HEK293 (cell line): ENCODE measurements around the gene PTPRJ.

Experiments used
- CTCF ChIA-PET: fragments of 350-600 bp; formaldehyde crosslinking; extraction: SDS; loops from one replicate; lab custom pipeline; 2021; ENCODE audit warnings: antibody characterized with exemption; lab: Yijun Ruan, JAX
- POLR2A ChIA-PET: fragments of 300-600 bp; formaldehyde crosslinking; extraction: SDS; loops from one replicate; lab custom pipeline; 2020; ENCODE audit warnings: antibody characterized with exemption, inconsistent platforms; lab: Yijun Ruan, JAX
- H3K27ac ChIP-seq: fragments of 200-500 bp; sonication (Bioruptor generic); 2 replicates; pipeline ENCODE4 v1.5.1; 2014; ENCODE audit warnings: low read depth, low read length, control low read depth, inconsistent platforms; ENCODE audit errors: extremely low read depth
- H3K36me3 ChIP-seq, 2 experiments: fragments of 200-500 bp in 1 of 2; sonication (Bioruptor generic) in 1 of 2; 1 replicate in 1 of 2; 2 replicates in 1 of 2; pipeline ENCODE4 v1.5.1; 2014 to 2017; ENCODE audit warnings: inconsistent platforms in 2 of 2, low read length in 2 of 2; ENCODE audit not compliant: control insufficient read depth in 2 of 2, insufficient read depth in 1 of 2
- H3K4me1 ChIP-seq: fragments of 200-500 bp; sonication (Bioruptor generic); 2 replicates; pipeline ENCODE4 v1.5.1; 2014; ENCODE audit warnings: mild to moderate bottlenecking, low read length, inconsistent platforms; ENCODE audit not compliant: control insufficient read depth, insufficient read depth
- H3K4me3 ChIP-seq: 2 replicates; pipeline ENCODE4 v1.5.1; 2011; ENCODE audit warnings: low read depth, mild to moderate bottlenecking, control low read depth, low read length, moderate library complexity
- H3K9me3 ChIP-seq: fragments of 200-500 bp; sonication (Bioruptor generic); 2 replicates; pipeline ENCODE4 v1.5.1; 2014; ENCODE audit warnings: low read depth, low read length, inconsistent platforms; ENCODE audit not compliant: control insufficient read depth, insufficient read depth
- ZBTB1 ChIP-seq: fragments of 450-650 bp; formaldehyde crosslinking; IDR thresholded peaks from 2 replicates; pipeline ENCODE4 v1.5.1; 2016; ENCODE audit warnings: missing biosample characterization, missing genetic modification characterization
- ZBTB17 ChIP-seq: fragments of 450-650 bp; formaldehyde crosslinking; IDR thresholded peaks from 2 replicates; pipeline ENCODE4 v1.5.1; 2016; ENCODE audit warnings: missing biosample characterization, missing genetic modification characterization
- ZFP41 ChIP-seq: fragments of 450-650 bp; formaldehyde crosslinking; IDR thresholded peaks from 2 replicates; pipeline ENCODE4 v1.5.1; 2016; ENCODE audit warnings: missing biosample characterization, missing genetic modification characterization, borderline replicate concordance
- ZNF112 ChIP-seq: fragments of 450-650 bp; formaldehyde crosslinking; IDR thresholded peaks from 2 replicates; pipeline ENCODE4 v1.5.0; 2017; ENCODE audit warnings: missing biosample characterization, missing genetic modification characterization
- ZNF169 ChIP-seq: fragments of 450-650 bp; formaldehyde crosslinking; IDR thresholded peaks from 2 replicates; pipeline ENCODE4 v1.5.1; 2016; ENCODE audit warnings: missing biosample characterization, missing genetic modification characterization
- ZNF211 ChIP-seq: fragments of 450-650 bp; formaldehyde crosslinking; IDR thresholded peaks from 2 replicates; pipeline ENCODE4 v1.5.1; 2016; ENCODE audit warnings: low read depth, missing biosample characterization, missing genetic modification characterization
- ZNF223 ChIP-seq: fragments of 450-650 bp; formaldehyde crosslinking; IDR thresholded peaks from 2 replicates; pipeline ENCODE4 v1.5.1; 2016; ENCODE audit warnings: missing biosample characterization, missing genetic modification characterization
- ZNF266 ChIP-seq: fragments of 450-650 bp; formaldehyde crosslinking; IDR thresholded peaks from 2 replicates; pipeline ENCODE4 v1.5.1; 2016; ENCODE audit warnings: missing biosample characterization, missing genetic modification characterization, low read depth
- ZNF341 ChIP-seq: fragments of 450-650 bp; formaldehyde crosslinking; IDR thresholded peaks from 2 replicates; pipeline ENCODE4; 2016; ENCODE audit warnings: low read depth, missing biosample characterization, missing genetic modification characterization
- ZNF404 ChIP-seq: fragments of 450-650 bp; formaldehyde crosslinking; IDR thresholded peaks from 2 replicates; pipeline ENCODE4 v1.5.1; 2017; ENCODE audit warnings: missing biosample characterization, missing genetic modification characterization
- ZNF624 ChIP-seq: fragments of 450-650 bp; formaldehyde crosslinking; IDR thresholded peaks from 2 replicates; pipeline ENCODE4 v1.5.1; 2017; ENCODE audit warnings: missing biosample characterization, missing genetic modification characterization
- ZNF664 ChIP-seq: fragments of 450-650 bp; formaldehyde crosslinking; IDR thresholded peaks from 2 replicates; pipeline ENCODE4 v1.5.1; 2016; ENCODE audit warnings: missing biosample characterization, missing genetic modification characterization
- ZNF785 ChIP-seq: fragments of 450-650 bp; formaldehyde crosslinking; IDR thresholded peaks from 2 replicates; pipeline ENCODE4 v1.5.1; 2016; ENCODE audit warnings: missing biosample characterization, missing genetic modification characterization
- ZSCAN30 ChIP-seq: fragments of 450-650 bp; IDR thresholded peaks from 2 replicates; pipeline ENCODE4 v1.5.1; 2018; ENCODE audit warnings: missing biosample characterization, mild to moderate bottlenecking, missing genetic modification characterization, moderate library complexity
- TF ChIP-seq, protein P1 (sequence below): fragments of 450-650 bp; formaldehyde crosslinking; IDR thresholded peaks from 2 replicates; pipeline ENCODE4 v1.5.1; 2017; ENCODE audit warnings: missing biosample characterization, missing genetic modification characterization
- TF ChIP-seq, protein P2 (sequence below): fragments of 450-650 bp; formaldehyde crosslinking; IDR thresholded peaks from 2 replicates; pipeline ENCODE4 v1.5.1; 2016; ENCODE audit warnings: missing biosample characterization, missing genetic modification characterization
- TF ChIP-seq, protein P3 (sequence below): fragments of 450-650 bp; formaldehyde crosslinking; IDR thresholded peaks from 2 replicates; pipeline ENCODE4 v1.5.1; 2016; ENCODE audit warnings: missing biosample characterization, missing genetic modification characterization
- TF ChIP-seq, protein P4 (sequence below): fragments of 450-650 bp; formaldehyde crosslinking; IDR thresholded peaks from 2 replicates; pipeline ENCODE4 v1.5.1; 2017; ENCODE audit warnings: missing biosample characterization, missing genetic modification characterization
- TF ChIP-seq, protein P5 (sequence below): fragments of 450-650 bp; formaldehyde crosslinking; IDR thresholded peaks from 2 replicates; pipeline ENCODE4; 2016; ENCODE audit warnings: missing biosample characterization, missing genetic modification characterization
- TF ChIP-seq, protein P6 (sequence below): fragments of 450-650 bp; IDR thresholded peaks from 2 replicates; pipeline ENCODE4 v1.5.1; 2018; ENCODE audit warnings: missing biosample characterization, missing genetic modification characterization
- TF ChIP-seq, protein P7 (sequence below): fragments of 450-650 bp; formaldehyde crosslinking; IDR thresholded peaks from 2 replicates; pipeline ENCODE4 v1.5.1; 2016; ENCODE audit warnings: missing biosample characterization, missing genetic modification characterization
- TF ChIP-seq, protein P8 (sequence below): fragments of 450-650 bp; formaldehyde crosslinking; IDR thresholded peaks from 2 replicates; pipeline ENCODE4 v1.5.1; 2016; ENCODE audit warnings: missing biosample characterization, missing genetic modification characterization
- TF ChIP-seq, protein P9 (sequence below): fragments of 450-650 bp; formaldehyde crosslinking; IDR thresholded peaks from 2 replicates; pipeline ENCODE4 v1.5.1; 2016; ENCODE audit warnings: missing biosample characterization, missing genetic modification characterization

The PTPRJ gene

DNA sequence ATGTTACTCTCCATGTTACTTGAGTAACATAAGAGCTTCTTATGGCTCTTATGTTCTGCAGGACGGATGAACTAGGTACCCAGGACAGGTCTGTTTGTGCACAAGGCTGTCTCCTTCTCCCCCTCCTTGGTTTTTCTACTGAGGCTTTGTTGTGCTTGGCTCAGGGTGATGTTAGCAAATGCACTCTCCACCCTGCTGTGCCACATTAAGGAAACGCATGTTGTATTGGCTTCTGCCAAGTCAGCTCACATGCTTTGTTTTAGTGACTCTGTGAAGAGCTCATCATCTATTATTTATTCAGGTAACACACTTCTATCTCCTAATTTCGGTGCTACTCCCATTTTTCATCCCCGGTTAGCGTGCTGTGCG lies 108.3 kb downstream of the PTPRJ start:
- H3K9me3 ChIP-seq: no peaks in the 10 kb centered on the region
- H3K27ac ChIP-seq: 0 out of 2 replicates have a peak overlapping the region, but pooled peaks have one; percentile 5
- H3K4me3 ChIP-seq: no peak overlapping the region
- ChIA-PET POLR2A (no interaction called here), CTCF (interaction anchor here (0.8 to 1.7 kb wide), 4 partner anchors 18 to 155 kb away, joined by 3 to 4 read pairs (median 4); no protein-coding TSS in a partner anchor)
- H3K4me1 ChIP-seq: peaks cover 10% of the 10 kb centered on the region
- H3K36me3 ChIP-seq: no peaks in the 10 kb centered on the region
- 0 out of 2 replicates have a peak, but pooled peaks have one; percentile 21 for TF ChIP-seq ZSCAN30 (tag by site-specific recombination)
- peak; percentile 89 for TF ChIP-seq ZNF341 (tag by site-specific recombination)
- TF ChIP-seq, protein P1, sequence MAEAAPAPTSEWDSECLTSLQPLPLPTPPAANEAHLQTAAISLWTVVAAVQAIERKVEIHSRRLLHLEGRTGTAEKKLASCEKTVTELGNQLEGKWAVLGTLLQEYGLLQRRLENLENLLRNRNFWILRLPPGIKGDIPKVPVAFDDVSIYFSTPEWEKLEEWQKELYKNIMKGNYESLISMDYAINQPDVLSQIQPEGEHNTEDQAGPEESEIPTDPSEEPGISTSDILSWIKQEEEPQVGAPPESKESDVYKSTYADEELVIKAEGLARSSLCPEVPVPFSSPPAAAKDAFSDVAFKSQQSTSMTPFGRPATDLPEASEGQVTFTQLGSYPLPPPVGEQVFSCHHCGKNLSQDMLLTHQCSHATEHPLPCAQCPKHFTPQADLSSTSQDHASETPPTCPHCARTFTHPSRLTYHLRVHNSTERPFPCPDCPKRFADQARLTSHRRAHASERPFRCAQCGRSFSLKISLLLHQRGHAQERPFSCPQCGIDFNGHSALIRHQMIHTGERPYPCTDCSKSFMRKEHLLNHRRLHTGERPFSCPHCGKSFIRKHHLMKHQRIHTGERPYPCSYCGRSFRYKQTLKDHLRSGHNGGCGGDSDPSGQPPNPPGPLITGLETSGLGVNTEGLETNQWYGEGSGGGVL (tag by site-specific recombination): 0 out of 2 replicates have a peak, but pooled peaks have one; percentile 8
- TF ChIP-seq, protein P2, sequence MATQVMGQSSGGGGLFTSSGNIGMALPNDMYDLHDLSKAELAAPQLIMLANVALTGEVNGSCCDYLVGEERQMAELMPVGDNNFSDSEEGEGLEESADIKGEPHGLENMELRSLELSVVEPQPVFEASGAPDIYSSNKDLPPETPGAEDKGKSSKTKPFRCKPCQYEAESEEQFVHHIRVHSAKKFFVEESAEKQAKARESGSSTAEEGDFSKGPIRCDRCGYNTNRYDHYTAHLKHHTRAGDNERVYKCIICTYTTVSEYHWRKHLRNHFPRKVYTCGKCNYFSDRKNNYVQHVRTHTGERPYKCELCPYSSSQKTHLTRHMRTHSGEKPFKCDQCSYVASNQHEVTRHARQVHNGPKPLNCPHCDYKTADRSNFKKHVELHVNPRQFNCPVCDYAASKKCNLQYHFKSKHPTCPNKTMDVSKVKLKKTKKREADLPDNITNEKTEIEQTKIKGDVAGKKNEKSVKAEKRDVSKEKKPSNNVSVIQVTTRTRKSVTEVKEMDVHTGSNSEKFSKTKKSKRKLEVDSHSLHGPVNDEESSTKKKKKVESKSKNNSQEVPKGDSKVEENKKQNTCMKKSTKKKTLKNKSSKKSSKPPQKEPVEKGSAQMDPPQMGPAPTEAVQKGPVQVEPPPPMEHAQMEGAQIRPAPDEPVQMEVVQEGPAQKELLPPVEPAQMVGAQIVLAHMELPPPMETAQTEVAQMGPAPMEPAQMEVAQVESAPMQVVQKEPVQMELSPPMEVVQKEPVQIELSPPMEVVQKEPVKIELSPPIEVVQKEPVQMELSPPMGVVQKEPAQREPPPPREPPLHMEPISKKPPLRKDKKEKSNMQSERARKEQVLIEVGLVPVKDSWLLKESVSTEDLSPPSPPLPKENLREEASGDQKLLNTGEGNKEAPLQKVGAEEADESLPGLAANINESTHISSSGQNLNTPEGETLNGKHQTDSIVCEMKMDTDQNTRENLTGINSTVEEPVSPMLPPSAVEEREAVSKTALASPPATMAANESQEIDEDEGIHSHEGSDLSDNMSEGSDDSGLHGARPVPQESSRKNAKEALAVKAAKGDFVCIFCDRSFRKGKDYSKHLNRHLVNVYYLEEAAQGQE (tag by site-specific recombination): no peak
- no peak for TF ChIP-seq ZNF112 (tag by site-specific recombination)
- no peak for TF ChIP-seq ZNF211
- TF ChIP-seq, protein P3, sequence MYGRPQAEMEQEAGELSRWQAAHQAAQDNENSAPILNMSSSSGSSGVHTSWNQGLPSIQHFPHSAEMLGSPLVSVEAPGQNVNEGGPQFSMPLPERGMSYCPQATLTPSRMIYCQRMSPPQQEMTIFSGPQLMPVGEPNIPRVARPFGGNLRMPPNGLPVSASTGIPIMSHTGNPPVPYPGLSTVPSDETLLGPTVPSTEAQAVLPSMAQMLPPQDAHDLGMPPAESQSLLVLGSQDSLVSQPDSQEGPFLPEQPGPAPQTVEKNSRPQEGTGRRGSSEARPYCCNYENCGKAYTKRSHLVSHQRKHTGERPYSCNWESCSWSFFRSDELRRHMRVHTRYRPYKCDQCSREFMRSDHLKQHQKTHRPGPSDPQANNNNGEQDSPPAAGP (tag by site-specific recombination): no peak
- TF ChIP-seq, protein P4, sequence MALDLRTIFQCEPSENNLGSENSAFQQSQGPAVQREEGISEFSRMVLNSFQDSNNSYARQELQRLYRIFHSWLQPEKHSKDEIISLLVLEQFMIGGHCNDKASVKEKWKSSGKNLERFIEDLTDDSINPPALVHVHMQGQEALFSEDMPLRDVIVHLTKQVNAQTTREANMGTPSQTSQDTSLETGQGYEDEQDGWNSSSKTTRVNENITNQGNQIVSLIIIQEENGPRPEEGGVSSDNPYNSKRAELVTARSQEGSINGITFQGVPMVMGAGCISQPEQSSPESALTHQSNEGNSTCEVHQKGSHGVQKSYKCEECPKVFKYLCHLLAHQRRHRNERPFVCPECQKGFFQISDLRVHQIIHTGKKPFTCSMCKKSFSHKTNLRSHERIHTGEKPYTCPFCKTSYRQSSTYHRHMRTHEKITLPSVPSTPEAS (tag by site-specific recombination): no peak
- TF ChIP-seq, protein P5, sequence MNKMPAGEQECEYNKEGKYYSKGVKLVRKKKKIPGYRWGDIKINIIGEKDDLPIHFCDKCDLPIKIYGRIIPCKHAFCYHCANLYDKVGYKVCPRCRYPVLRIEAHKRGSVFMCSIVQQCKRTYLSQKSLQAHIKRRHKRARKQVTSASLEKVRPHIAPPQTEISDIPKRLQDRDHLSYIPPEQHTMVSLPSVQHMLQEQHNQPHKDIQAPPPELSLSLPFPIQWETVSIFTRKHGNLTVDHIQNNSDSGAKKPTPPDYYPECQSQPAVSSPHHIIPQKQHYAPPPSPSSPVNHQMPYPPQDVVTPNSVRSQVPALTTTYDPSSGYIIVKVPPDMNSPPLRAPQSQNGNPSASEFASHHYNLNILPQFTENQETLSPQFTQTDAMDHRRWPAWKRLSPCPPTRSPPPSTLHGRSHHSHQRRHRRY (tag by site-specific recombination): no peak
- TF ChIP-seq, protein P6, sequence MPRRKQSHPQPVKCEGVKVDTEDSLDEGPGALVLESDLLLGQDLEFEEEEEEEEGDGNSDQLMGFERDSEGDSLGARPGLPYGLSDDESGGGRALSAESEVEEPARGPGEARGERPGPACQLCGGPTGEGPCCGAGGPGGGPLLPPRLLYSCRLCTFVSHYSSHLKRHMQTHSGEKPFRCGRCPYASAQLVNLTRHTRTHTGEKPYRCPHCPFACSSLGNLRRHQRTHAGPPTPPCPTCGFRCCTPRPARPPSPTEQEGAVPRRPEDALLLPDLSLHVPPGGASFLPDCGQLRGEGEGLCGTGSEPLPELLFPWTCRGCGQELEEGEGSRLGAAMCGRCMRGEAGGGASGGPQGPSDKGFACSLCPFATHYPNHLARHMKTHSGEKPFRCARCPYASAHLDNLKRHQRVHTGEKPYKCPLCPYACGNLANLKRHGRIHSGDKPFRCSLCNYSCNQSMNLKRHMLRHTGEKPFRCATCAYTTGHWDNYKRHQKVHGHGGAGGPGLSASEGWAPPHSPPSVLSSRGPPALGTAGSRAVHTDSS (tag by site-specific recombination): no peak
- TF ChIP-seq ZBTB1 (tag by site-specific recombination): no peak
- TF ChIP-seq, protein P7, sequence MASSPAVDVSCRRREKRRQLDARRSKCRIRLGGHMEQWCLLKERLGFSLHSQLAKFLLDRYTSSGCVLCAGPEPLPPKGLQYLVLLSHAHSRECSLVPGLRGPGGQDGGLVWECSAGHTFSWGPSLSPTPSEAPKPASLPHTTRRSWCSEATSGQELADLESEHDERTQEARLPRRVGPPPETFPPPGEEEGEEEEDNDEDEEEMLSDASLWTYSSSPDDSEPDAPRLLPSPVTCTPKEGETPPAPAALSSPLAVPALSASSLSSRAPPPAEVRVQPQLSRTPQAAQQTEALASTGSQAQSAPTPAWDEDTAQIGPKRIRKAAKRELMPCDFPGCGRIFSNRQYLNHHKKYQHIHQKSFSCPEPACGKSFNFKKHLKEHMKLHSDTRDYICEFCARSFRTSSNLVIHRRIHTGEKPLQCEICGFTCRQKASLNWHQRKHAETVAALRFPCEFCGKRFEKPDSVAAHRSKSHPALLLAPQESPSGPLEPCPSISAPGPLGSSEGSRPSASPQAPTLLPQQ: no peak
- TF ChIP-seq ZNF624 (tag by site-specific recombination): no peak
- TF ChIP-seq, protein P8, sequence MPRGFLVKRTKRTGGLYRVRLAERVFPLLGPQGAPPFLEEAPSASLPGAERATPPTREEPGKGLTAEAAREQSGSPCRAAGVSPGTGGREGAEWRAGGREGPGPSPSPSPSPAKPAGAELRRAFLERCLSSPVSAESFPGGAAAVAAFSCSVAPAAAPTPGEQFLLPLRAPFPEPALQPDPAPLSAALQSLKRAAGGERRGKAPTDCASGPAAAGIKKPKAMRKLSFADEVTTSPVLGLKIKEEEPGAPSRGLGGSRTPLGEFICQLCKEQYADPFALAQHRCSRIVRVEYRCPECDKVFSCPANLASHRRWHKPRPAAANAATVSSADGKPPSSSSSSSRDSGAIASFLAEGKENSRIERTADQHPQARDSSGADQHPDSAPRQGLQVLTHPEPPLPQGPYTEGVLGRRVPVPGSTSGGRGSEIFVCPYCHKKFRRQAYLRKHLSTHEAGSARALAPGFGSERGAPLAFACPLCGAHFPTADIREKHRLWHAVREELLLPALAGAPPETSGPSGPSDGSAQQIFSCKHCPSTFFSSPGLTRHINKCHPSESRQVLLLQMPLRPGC: peak; percentile 59
- TF ChIP-seq ZNF785 (tag by site-specific recombination): no peak
- TF ChIP-seq ZNF266 (tag by site-specific recombination): no peak
- TF ChIP-seq ZNF169 (tag by site-specific recombination): no peak
- TF ChIP-seq ZNF223 (tag by site-specific recombination): no peak
- no peak for TF ChIP-seq ZNF404 (tag by site-specific recombination)
- TF ChIP-seq, protein P9, sequence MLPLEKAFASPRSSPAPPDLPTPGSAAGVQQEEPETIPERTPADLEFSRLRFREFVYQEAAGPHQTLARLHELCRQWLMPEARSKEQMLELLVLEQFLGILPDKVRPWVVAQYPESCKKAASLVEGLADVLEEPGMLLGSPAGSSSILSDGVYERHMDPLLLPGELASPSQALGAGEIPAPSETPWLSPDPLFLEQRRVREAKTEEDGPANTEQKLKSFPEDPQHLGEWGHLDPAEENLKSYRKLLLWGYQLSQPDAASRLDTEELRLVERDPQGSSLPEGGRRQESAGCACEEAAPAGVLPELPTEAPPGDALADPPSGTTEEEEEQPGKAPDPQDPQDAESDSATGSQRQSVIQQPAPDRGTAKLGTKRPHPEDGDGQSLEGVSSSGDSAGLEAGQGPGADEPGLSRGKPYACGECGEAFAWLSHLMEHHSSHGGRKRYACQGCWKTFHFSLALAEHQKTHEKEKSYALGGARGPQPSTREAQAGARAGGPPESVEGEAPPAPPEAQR: no peak
- TF ChIP-seq ZFP41: no peak
- TF ChIP-seq ZNF664 (tag by site-specific recombination): no peak
- TF ChIP-seq ZBTB17 (tag by site-specific recombination): peak; percentile 68
